Measurements from ENCODE around the gene MLST8. TPM values are rescaled to one million over a fixed set of nuclear protein-coding genes. Genes with fewer than 3 reads are reported as not detected.
"Not testable (repeated sequence)": the region's sequence is repeated elsewhere in the genome, so short reads cannot be mapped to it uniquely, and the experiment has no call there.

The MLST8 gene
- total RNA-seq, 1 donor from 2014 or later: 29.9 TPM

GRCh38 chr16:2199621-2200139, 5.6 kb upstream of the MLST8 start:
- H3K9me3 ChIP-seq: no peaks in the 10 kb centered on the region
- no peak for TF ChIP-seq CTCF (IDR thresholded peaks at IDR 0.05)
- no peak for DNase-seq
- ATAC-seq: no peak
- no peaks in the 10 kb centered on the region for H3K36me3 ChIP-seq
- intact Hi-C loops (cut with DNase I): no loop called here
- peaks cover 28% of the 10 kb centered on the region for H3K27me3 ChIP-seq
- peaks cover 13% of the 10 kb centered on the region for H3K4me1 ChIP-seq
- H3K27ac ChIP-seq: no peak overlapping the region
- no peak overlapping the region for H3K4me3 ChIP-seq

DNA sequence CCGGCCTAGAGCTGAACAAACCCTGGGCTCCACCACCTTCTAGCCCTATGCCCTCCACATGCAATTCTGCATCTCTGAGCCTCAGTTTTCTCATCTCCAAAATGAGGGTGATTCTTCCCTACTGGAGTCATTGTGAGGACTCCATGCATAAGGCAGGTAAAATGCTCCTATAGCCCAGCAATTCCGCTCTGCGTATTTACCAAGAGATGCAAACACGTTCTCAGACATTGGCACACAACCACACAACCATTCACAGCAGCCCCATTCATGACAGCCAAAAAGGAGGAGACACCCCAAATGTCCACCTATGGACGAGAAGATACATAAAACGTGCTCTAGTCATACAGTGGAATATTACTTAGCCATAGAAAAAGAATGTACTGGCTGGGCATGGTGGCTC, 4.9 kb upstream of the MLST8 start:
- no peak for TF ChIP-seq CTCF (IDR thresholded peaks at IDR 0.05)
- Histone ChIP-seq H3K27me3 (peaks cover 22% of the 10 kb centered on the region), H3K4me1 (peaks cover 12% of the 10 kb centered on the region), H3K9me3 (no peaks in the 10 kb centered on the region), H3K27ac (no peak overlapping the region), H3K4me3 (no peak overlapping the region), H3K36me3 (no peaks in the 10 kb centered on the region)
- ATAC-seq: no peak
- no peak for DNase-seq
- intact Hi-C loops (cut with DNase I): no loop called here

DNA sequence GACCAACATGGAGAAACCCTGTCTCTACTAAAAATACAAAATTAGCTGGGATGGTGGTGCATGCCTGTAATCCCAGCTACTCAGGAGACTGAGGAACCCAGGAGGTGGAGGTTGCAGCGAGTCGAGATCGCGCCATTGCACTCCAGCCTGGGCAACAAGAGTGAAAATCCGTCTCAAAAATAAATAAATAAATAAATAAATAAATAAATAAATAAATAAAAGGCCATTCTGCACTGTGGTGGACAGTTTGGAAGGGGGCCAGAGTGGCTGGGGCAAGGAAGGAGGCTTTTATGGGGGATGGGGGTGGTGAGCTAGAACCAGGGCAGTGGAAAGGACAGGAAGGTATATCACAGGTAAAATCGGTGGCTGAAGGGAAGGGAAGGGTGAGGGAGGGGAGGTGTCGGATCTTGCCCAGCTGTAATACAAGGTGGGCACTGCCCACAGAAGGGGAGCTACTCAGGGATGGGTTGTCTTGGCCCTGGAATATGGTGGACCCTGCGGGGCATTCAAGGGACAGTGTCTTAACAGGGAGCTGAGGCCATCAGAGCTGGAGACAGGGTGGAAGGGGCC, 2.0 kb upstream of the MLST8 start:
- DNase-seq; H3K4me3 ChIP-seq; H3K9me3 ChIP-seq; H3K27me3 ChIP-seq; intact Hi-C loops (cut with DNase I); H3K27ac ChIP-seq; ATAC-seq: not testable (repeated sequence)
- peaks cover 18% of the 10 kb centered on the region for H3K4me1 ChIP-seq
- peaks cover 15% of the 10 kb centered on the region for H3K36me3 ChIP-seq

DNA sequence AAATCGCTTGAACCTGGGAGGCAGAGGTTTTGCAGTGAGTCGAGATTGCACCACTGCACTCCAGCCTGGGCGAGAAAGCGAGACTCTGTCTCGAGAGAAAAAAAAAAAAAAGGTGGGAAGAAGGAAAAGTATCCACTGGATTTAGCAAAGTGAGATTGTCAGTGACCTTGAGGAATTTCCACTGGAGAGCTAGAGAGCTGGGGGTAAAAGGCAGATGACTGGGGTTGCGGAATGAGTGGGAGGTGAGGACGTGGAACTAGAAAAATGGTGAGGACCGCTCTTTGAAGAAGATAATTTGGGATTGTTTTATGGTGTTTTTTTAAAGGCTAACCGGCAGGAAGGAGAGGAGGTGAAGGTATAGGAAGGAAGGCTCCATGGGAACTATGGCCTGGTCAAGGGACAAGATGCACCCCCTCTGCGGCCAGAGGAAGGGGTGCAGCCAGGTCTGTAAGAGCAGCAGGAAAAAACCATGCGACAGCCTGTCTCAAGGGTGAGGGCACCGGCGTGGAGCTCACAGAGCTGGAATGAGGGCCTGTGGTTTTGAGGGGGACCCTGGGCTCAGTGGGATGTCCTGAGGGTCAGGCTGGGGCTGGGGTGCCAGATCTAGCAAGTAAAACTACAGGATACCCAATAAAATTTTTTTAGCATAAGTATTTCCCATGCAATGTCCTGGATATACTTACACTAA, 694 bp upstream of the MLST8 start:
- peaks cover 18% of the 10 kb centered on the region for H3K4me1 ChIP-seq
- no peaks in the 10 kb centered on the region for H3K9me3 ChIP-seq
- TF ChIP-seq CTCF (IDR thresholded peaks at IDR 0.05): no peak
- intact Hi-C loops (cut with DNase I): no loop called here
- ATAC-seq: no peak
- no peaks in the 10 kb centered on the region for H3K27me3 ChIP-seq
- peaks cover 29% of the 10 kb centered on the region for H3K36me3 ChIP-seq
- peak overlapping the region; percentile 86 for H3K4me3 ChIP-seq
- H3K27ac ChIP-seq: peak overlapping the region; percentile 98
- no peak for DNase-seq

DNA sequence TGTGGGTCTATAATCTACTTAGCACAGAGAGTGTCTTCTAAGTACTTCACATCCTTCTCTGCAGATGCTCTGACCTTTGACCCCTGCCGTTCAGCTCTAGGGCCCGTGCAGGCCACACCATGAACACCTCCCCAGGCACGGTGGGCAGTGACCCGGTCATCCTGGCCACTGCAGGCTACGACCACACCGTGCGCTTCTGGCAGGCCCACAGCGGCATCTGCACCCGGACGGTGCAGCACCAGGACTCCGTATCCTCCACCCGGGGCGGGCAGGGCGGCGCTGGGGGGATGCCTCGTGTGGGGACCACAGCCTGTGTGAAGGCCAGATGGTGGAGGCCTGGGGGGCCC, 686 bp downstream of the MLST8 start:
- no peak for ATAC-seq
- DNase-seq: no peak
- intact Hi-C loops (cut with DNase I): no loop called here
- Histone ChIP-seq H3K36me3 (peaks cover 34% of the 10 kb centered on the region), H3K27ac (peak overlapping the region; percentile 98), H3K4me3 (peak overlapping the region; percentile 86), H3K9me3 (no peaks in the 10 kb centered on the region), H3K27me3 (no peaks in the 10 kb centered on the region), H3K4me1 (peaks cover 18% of the 10 kb centered on the region)
- TF ChIP-seq CTCF (IDR thresholded peaks at IDR 0.05): no peak

GRCh38 chr16:2206420-2206779, 1.1 kb downstream of the MLST8 start:
- H3K27me3 ChIP-seq: no peaks in the 10 kb centered on the region
- H3K36me3 ChIP-seq: peaks cover 34% of the 10 kb centered on the region
- peak overlapping the region; percentile 86 for H3K4me3 ChIP-seq
- ATAC-seq (no peak), DNase-seq (no peak)
- intact Hi-C loops (cut with DNase I): no loop called here
- H3K27ac ChIP-seq: peak overlapping the region; percentile 98
- H3K9me3 ChIP-seq: no peaks in the 10 kb centered on the region
- peaks cover 18% of the 10 kb centered on the region for H3K4me1 ChIP-seq
- TF ChIP-seq CTCF (IDR thresholded peaks at IDR 0.05): no peak
